Upper lobe of left lung (tissue), 6 donors: Measurements from ENCODE around the gene XPO6. TPM values are rescaled to one million over a fixed set of nuclear protein-coding genes. Genes with fewer than 3 reads are reported as not detected.

Experiments used
- ATAC-seq, 2 donors: fragments of 200-7000 bp; cut with Tn5 transposase; one replicate each; pipeline ENCODE4 v1.9.1; 2022; ENCODE audit warnings: mild to moderate bottlenecking in 2 of 2, moderate library complexity in 2 of 2; ENCODE audit not compliant: low FRiP score in 2 of 2
- DNase-seq, 2 donors: peaks; one replicate each; pipeline ENCODE4 v3.0.0-alpha.2; 2019 to 2020
- H3K27ac ChIP-seq, 4 donors: fragments of 200-600 bp; sonication (generic); one replicate each; pipeline ENCODE4 v1.5.1; 2016 to 2019
- H3K27me3 ChIP-seq, 4 donors: fragments of 200-600 bp; sonication (generic); one replicate each; pipeline ENCODE4 v1.5.1; 2017 to 2019
- H3K36me3 ChIP-seq, 4 donors: fragments of 200-600 bp; sonication (generic); one replicate each; pipeline ENCODE4 v1.5.1; 2016 to 2019
- H3K4me1 ChIP-seq, 4 donors: fragments of 200-600 bp; sonication (generic); one replicate each; pipeline ENCODE4 v1.5.1; 2018 to 2019
- H3K4me3 ChIP-seq, 4 donors: fragments of 200-600 bp; sonication (generic); one replicate each; pipeline ENCODE4 v1.5.1; 2017 to 2019; ENCODE audit warnings: mild to moderate bottlenecking in 2 of 4, moderate library complexity in 1 of 4
- H3K9me3 ChIP-seq, 4 donors: fragments of 200-600 bp; sonication (generic); one replicate each; pipeline ENCODE4 v1.5.1; 2018 to 2019
- CTCF ChIP-seq, 6 experiments: fragments of 450-650 bp in 4 of 6; fragments of 200-600 bp in 2 of 6; sonication (generic) in 2 of 6; IDR thresholded peaks; one replicate each; pipeline ENCODE4 v1.5.1; 2016 to 2019; ENCODE audit warnings: antibody characterized with exemption in 6 of 6
- EP300 ChIP-seq, 4 donors: sonication (generic); formaldehyde crosslinking; IDR thresholded peaks; one replicate each; pipeline ENCODE4 v1.5.1; 2017; ENCODE audit warnings: antibody characterized with exemption in 4 of 4, control low read depth in 2 of 4
- POLR2A ChIP-seq, 4 donors: fragments of 450-650 bp; IDR thresholded peaks; one replicate each; pipeline ENCODE4 v1.5.1; 2016 to 2017; ENCODE audit warnings: antibody characterized with exemption in 4 of 4, mild to moderate bottlenecking in 2 of 4
- POLR2AphosphoS5 ChIP-seq, 2 donors: sonication (generic); formaldehyde crosslinking; IDR thresholded peaks; one replicate each; pipeline ENCODE4 v1.5.1; 2017; ENCODE audit warnings: antibody characterized with exemption in 2 of 2
- WGBS, 2 donors: methylation state at CpG; one replicate each; pipeline ENCODE4 v1.1.5; 2017 to 2018; 5-methylcytosine and 5-hydroxymethylcytosine counted together
- total RNA-seq, 6 donors: library from RNA; depleted of rRNA in 4 of 6; stranded (reverse); fragments of >200 nt in 4 of 6; gene quantifications; one replicate each; pipeline versions ENCODE4 v1.1.0 to v1.2.1, GENCODE V29; 2016 to 2021
- donor health status: DM: no; HTN: no; CAD: no; lungs with moderate emphysema.
- donor health status: DM: no; HTN: yes; CAD: no; lungs with severe emphysema.

The XPO6 gene
- total RNA-seq, 6 donors from 2014 or later, result 95.5 to 256 (median 129) TPM

- Histone ChIP-seq H3K27ac (no peak overlapping the region), H3K9me3 (no peaks in the 10 kb centered on the region), H3K4me3 (no peak overlapping the region), H3K4me1 (peaks cover 0 to 3% (median under 1%) of the 10 kb centered on the region in 4 donors), H3K36me3 (peaks cover 33 to 73% (median 66%) of the 10 kb centered on the region in 4 donors), H3K27me3 (no peaks in the 10 kb centered on the region)
- 94 to 97% methylated on average over 13 to 21 of the region's 21 CpGs for WGBS, 2 donors
- TF ChIP-seq POLR2A (IDR thresholded peaks at IDR 0.05) (no peak), EP300 (IDR thresholded peaks at IDR 0.05) (no peak), CTCF (IDR thresholded peaks at IDR 0.05) (no peak)
- no peak for ATAC-seq
- DNase-seq, result peak in 1 of 2 donors; percentile 55
Measured at GRCh38 chr16:28098171-28098958, 113.4 kb downstream of the XPO6 start.

- 82 to 89% methylated on average over 11 to 17 of the region's 17 CpGs for WGBS, 2 donors
- Histone ChIP-seq H3K27me3 (no peaks in the 10 kb centered on the region), H3K4me3 (no peak overlapping the region), H3K36me3 (peaks cover 25 to 62% (median 55%) of the 10 kb centered on the region in 4 donors), H3K9me3 (no peaks in the 10 kb centered on the region), H3K4me1 (peaks cover 0 to 10% (median 1%) of the 10 kb centered on the region in 4 donors), H3K27ac (no peak overlapping the region)
- TF ChIP-seq POLR2A (IDR thresholded peaks at IDR 0.05) (no peak), EP300 (IDR thresholded peaks at IDR 0.05) (no peak), CTCF (IDR thresholded peaks at IDR 0.05) (no peak), POLR2AphosphoS5 (IDR thresholded peaks at IDR 0.05) (no peak)
- ATAC-seq (no peak), DNase-seq (no peak)
Measured at GRCh38 chr16:28096983-28097899, 114.5 kb downstream of the XPO6 start.

DNA sequence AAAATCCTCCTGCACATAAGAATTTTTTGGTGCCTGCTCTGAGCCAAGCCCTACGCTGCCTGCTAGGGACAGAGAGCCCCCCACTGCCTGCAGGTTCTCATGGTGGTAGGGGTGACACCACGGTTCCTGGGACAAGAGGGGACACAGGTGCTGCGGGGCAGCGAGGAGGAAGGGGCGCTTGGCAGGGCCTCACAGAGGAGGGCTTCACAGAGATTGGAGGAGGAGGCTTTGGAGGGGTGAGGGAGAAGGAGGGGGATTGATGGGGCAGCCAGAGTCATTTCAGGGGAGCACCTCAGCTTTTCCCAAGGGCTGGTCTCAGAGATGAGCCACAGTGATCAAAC is 118.4 kb downstream of the XPO6 start:
- DNase-seq (no peak), ATAC-seq (no peak)
- Histone ChIP-seq H3K4me3 (no peak overlapping the region), H3K4me1 (peaks cover 0 to 10% (median 1%) of the 10 kb centered on the region in 4 donors), H3K9me3 (no peaks in the 10 kb centered on the region), H3K27ac (peak overlapping the region in 2 of 4 donors; percentile 31 to 78), H3K36me3 (peaks cover 0 to 23% (median 19%) of the 10 kb centered on the region in 4 donors), H3K27me3 (no peaks in the 10 kb centered on the region)
- no peak for TF ChIP-seq POLR2AphosphoS5 (IDR thresholded peaks at IDR 0.05)
- TF ChIP-seq CTCF (IDR thresholded peaks at IDR 0.05), result no peak
- TF ChIP-seq EP300 (IDR thresholded peaks at IDR 0.05), result no peak
- TF ChIP-seq POLR2A (IDR thresholded peaks at IDR 0.05), result no peak
- 71 to 90% methylated on average over 5 of the region's 5 CpGs for WGBS, 2 donors

DNA sequence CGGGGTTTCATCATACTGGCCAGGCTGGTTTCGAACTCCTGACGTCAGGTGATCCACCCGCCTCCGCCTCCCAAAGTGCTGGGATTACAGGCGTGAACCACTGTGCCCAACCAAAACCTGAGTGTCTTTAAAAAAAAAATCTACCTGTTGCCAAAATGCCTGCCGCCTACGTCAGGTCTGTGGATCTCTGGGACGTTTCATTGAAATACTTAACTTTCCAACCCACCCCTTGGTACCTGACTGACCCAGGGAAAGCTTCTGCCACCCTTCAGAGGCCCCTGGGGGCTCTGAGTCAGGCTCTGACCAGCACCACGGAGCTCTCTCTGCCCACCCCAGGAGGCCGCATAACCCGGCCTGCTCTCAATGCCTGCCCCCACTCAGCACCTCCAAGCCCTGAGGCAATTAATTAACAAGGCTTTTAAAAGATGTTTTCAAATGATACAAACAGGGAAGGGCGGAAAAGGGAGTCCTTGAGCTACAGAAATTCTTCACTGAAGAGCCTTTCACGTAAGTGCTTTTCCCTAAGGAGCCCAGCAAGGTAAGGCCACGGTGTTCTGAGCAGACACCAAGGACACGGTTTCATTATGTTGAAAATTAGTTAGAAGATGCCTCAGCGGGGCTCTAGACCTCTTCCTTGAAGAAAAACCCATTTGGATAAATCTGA is 118.9 kb downstream of the XPO6 start:
- peak overlapping the region; percentile 36 to 78 (median 60) for H3K27ac ChIP-seq
- no peaks in the 10 kb centered on the region for H3K9me3 ChIP-seq
- peaks cover 0 to 10% (median 1%) of the 10 kb centered on the region in 4 donors for H3K4me1 ChIP-seq
- H3K27me3 ChIP-seq, result no peaks in the 10 kb centered on the region
- 64 to 67% methylated on average over 17 of the region's 17 CpGs for WGBS, 2 donors
- TF ChIP-seq POLR2AphosphoS5 (IDR thresholded peaks at IDR 0.05) (no peak), EP300 (IDR thresholded peaks at IDR 0.05) (peak in 1 of 4 donors; percentile 20), CTCF (IDR thresholded peaks at IDR 0.05) (no peak), POLR2A (IDR thresholded peaks at IDR 0.05) (no peak)
- DNase-seq, result no peak
- peaks cover 0 to 18% (median 14%) of the 10 kb centered on the region in 4 donors for H3K36me3 ChIP-seq
- no peak overlapping the region for H3K4me3 ChIP-seq
- ATAC-seq, result peak; percentile 20 to 68
